ENCODE results near the gene DOCK10. TPM values are rescaled to one million over a fixed set of nuclear protein-coding genes. Genes with fewer than 3 reads are reported as not detected.

Gene DOCK10
- total RNA-seq, 1 donor from 2014 or later, result 50.7 TPM

DNA sequence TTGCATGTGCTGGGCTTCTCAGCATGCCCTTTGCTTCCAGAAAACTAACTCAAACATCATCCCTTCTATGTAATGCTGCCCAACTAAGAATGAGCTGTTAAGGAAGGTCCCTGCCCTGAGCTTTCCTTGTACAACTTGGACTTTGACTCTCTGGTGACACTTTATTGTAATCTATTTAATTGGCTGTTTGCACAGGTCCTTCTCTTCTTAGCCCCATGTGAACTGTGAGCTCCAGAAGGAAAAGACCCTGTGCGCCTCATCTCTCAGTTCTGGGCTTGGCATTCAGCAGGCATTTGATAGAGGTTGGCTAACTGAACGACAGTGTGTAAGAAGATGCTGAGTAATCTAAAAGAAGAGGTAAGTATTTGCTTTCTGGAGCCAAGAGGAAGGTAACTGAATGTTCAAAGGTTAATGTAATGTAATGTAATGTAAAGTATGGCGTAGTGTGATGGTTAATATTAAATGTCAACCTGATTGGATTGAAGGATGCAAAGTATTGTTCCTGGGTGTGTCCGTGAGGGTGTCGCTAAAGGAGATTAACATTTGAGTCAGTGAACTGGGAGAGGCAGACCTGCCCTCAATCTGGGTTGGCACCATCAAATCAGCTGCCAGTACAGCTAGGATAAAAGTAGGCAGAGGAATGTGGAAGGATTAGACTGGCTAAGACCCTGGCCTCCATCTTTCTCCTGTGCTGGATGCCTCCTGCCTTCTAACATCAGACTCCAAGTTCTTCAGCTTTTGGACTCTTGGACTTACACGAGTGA is 265.3 kb downstream of the DOCK10 start:
- intact Hi-C loops (cut with DNase I), result no loop called here
- DNase-seq (ENCODE audit: low spot score) (no peak), ATAC-seq (no peak)

DNA sequence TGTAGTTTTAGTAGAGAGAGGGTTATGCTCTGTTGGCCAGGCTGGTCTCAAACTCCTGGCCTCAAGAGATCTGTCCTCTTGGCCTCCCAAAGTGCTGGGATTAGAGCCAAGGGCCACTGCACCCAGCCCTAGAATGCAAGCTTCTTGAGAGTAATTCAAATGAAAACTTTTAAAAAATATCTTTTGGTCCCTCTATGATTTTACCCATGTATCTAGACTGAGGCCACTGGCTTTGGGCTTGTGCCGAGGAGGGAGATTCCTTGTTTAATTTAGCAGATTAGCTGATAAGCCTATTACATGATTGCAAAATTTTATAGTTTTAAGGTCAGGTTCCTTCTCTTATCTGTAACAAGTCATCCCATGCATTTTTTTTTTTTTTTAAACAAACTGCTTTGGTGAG is 266.6 kb downstream of the DOCK10 start:
- ATAC-seq (no peak), DNase-seq (ENCODE audit: low spot score) (no peak)
- intact Hi-C loops (cut with DNase I), result no loop called here

DNA sequence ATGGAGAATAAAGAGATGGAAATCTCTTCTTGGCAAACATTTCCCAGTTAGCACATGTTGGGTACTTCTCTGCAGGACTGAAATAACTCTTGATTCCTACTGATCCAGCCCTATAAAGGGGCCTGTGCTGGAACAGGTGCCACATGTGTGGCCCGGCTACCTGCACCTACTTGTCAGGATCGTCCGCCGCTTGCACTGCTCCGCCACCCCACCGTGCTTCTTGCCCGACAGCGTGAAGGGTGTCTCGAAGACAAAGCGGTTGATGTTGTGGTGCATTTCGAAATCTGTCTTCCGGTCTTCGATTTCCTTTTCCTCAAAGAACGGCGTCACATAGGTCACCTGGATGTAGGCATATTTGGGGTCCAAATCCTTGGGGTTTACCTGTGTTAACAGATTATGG is 267.5 kb downstream of the DOCK10 start:
- ATAC-seq, result no peak
- intact Hi-C loops (cut with DNase I), result no loop called here
- DNase-seq (ENCODE audit: low spot score), result no peak

DNA sequence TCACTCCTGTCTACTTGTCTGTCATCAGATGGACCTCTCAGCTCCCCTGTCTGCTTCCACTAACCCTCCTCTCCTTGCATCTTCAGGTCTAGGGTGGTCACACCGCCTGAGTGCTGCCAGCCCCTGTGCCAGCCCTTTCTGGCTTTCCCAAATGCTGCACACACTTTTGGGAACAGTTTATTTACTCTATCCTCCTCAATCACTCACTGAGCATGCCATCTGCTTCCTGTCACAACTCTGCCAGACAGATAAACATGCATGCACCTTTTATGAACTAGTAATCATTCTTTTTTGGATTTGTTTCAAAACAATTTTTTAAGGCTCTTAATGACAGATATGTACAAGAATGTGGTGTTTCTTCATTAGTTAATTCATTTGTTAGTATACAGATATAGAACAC is 269.8 kb downstream of the DOCK10 start:
- ATAC-seq (no peak), DNase-seq (ENCODE audit: low spot score) (no peak)
- intact Hi-C loops (cut with DNase I), result no loop called here

DNA sequence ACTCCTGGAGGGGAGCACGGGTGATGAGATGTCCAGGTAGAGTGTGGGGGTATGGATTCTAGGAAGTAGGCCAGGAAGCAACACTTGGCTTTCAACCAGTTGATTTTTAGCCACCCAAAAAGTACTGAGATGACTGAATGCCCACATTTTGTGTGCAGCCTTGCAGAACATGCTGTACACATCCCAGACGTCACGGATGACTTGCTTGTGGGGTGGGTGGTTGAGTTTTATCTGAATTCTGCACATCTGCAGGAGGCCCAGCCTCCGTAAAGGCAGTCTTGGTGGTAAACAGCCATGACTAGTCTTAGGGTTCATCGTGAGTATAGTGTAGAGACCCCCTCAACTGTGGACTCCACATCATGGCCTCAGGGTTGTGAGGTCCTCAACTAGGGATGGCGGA is 272.8 kb downstream of the DOCK10 start:
- no peak for DNase-seq (ENCODE audit: low spot score)
- intact Hi-C loops (cut with DNase I), result no loop called here
- ATAC-seq, result no peak

DNA sequence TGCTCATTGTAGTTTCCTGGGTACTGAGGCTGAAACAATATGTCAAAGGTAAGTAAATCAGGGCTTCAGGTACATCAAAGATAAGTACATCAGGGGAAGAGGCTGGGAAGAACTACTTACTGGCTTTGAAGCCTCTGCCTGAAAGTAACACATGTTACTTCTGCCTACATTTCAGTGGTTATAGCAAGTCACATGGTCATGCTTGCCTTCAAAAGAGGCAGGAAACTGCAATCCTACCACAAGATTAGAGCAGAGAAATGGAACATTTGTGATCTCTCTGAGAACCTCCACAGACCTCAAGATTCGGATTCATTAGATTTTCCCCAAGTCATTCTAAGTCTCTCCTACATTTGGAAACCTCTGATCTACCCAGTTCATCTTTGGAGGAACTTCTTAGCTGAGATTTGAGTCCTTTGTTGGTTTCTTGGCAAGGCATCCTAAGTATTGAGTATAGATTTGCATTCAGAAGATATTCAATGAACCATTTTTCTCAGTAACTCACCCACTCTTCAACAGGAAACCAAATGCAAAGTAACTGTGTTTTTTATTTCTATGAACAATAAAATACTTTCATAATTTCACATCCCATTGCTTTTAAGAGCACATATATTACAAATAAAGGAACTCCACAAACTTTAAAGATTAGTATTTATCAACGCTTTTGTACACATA is 277.6 kb downstream of the DOCK10 start:
- intact Hi-C loops (cut with DNase I), result no loop called here
- ATAC-seq, result no peak
- no peak for DNase-seq (ENCODE audit: low spot score)

DNA sequence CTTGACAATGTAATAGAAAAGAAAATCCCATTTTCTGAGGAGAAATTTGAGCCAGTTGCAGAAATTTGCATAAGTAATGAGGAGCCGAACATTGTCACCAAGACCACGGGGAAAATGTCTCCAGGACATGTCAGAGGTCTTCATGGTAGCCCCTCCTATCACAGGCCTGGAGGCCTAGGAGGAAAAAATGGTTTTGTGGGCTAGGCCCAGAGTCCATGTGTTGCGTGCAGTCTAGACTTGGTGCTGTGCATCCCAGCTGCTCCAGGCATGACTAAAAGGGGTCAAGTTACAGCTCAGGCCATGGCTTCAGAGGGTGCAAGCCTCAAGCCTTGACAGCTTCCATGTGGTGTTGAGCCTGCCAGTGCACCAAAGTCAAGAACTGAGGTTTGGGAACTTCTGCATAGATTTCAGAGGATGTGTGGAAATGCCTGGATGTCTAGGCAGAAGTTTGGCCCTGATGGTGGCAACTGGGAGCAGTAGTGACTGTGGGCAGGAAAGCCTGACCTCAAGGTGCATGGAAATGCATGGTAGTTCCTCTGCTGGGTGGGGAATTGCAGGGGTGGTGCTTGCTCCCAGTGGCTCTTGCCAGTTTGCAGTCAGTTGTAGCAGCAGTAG is 284.2 kb downstream of the DOCK10 start:
- DNase-seq (ENCODE audit: low spot score) (no peak), ATAC-seq (no peak)
- intact Hi-C loops (cut with DNase I), result no loop called here

DNA sequence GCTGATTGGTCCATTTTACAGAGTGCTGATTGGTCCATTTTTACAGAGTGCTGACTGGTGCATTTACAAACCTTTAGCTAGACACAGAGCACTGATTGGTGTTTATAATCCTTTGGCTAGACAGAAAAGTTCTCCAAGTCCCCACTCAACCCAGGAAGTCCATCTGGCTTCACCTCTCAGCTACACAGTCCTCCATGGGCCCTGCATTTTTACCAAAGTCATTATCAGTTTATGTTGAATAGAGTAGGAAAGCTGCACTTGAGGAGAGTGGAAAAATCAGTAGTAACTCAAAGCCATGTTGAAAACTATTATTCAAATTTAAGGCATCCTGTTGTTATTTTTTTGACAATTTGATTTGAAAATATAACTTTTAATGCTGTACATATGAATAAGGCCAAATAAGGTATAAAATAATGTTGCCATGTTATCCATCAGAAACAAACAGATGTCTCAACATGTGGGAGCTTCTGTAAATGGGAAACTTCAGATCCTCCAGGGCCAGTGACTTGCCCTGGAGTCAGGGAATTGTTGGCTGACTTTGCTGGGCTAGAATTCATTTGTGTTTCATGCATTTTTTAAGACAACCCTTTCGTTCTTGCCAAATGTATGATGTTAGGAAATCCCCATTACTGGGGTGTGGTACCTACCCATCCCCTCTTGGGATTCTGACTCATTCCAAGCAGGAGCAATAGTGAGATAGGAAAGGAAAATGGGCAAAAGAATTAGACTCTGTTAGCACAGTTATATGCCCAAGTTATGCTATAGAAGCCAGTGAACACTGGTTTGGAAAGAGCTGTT is 288.3 kb downstream of the DOCK10 start:
- DNase-seq (ENCODE audit: low spot score), result no peak
- ATAC-seq, result peak; percentile 73

DNA sequence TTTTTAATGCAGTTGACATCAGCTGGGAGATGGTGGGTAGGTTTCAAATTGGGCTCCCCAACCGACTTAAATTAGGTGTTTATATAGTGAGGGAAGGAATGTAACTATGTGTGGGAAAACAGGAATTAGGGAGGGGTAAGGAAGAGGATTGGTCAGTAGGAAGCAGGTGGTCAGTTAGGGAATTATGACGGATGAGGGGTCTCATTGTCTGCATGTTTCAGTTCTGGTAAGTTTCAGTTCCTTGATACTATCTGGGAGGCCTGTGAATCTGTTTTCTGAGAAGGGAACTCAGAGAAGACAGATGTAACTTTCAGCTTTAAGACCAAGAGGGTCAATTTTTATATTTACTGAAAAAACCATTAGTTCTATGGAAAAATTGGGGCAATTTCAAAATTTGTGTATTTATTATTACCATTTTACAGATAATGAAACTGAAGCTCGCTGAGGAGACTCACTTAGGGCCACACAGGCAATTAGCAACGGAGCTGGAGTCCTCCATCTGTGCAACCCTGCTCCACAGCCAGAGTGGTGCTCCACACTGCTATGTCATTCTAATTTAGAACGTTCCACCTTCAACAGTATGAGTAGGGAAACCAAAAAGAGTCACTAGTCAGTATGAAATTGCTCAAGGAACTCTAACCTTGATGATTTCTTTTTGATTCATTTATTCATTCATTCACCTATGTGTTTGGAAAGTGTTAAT is 290.1 kb downstream of the DOCK10 start:
- intact Hi-C loops (cut with DNase I), result no loop called here
- no peak for ATAC-seq
- DNase-seq (ENCODE audit: low spot score), result no peak

More for the DNA sequence above, 288.3 kb downstream of the DOCK10 start:
- intact Hi-C loops (cut with DNase I), result no loop called here

DNA sequence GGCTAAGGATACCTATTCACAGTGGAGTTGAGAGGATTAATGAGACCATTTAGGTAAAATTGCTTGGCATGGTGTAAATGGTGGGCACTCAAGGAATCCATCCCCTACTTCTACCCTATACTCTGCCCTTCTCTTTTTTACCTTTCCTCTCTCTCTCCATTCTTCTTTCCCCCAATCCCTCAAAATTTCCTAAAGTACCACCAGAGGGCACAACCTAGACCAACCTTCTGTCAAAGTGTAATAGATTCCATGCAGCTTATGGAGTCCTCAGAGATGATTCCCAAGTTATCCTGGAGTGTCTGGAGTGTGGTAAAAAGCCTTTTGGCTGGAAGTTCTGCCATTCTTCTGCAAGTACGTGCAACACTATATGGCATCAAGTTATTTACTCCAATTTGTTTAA is 293.1 kb downstream of the DOCK10 start:
- no peak for ATAC-seq
- intact Hi-C loops (cut with DNase I), result no loop called here

DNA sequence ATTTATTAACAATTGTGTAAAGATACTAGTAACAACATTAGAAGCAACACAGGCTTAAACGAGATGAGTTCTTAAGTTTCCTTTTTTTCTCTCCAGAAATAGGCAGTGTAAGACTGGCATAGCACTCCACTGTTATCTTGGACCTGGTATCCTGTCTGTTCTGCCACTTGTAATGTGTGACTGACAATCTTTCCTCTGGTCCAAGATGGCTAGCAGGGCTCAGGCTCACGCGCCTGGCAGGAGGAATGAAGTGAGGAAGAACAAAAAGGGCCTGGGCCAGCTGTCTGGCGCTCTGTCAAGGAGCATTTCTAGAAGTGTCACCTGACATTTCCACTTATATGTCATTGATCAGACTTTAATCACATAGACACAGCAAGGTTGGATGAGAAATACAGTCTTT is 294.5 kb downstream of the DOCK10 start:
- ATAC-seq (no peak), DNase-seq (ENCODE audit: low spot score) (no peak)
- intact Hi-C loops (cut with DNase I), result no loop called here

More for the DNA sequence above, 293.1 kb downstream of the DOCK10 start:
- no peak for DNase-seq (ENCODE audit: low spot score)

DNA sequence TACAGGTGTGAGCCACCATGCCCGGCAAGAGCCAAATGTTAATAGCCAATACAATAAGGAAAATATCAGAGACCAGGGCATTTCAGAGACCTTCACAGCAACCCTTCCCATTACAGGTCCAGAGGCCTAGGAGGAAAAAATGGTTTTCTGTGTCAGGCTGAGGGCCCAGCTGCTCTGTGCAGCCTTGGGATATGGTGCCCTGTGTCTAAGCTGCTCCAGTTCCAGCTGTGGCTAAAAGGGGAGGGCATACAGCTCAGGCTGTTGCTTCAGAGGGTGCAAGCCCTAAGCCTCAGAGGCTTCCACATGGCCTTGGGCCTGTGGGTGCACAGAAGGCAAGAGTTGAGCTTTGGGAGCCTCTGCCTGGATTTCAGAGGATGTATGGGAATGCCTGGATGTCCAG is 306.0 kb downstream of the DOCK10 start:
- no peak for DNase-seq (ENCODE audit: low spot score)
- intact Hi-C loops (cut with DNase I), result no loop called here
- ATAC-seq, result no peak

DNA sequence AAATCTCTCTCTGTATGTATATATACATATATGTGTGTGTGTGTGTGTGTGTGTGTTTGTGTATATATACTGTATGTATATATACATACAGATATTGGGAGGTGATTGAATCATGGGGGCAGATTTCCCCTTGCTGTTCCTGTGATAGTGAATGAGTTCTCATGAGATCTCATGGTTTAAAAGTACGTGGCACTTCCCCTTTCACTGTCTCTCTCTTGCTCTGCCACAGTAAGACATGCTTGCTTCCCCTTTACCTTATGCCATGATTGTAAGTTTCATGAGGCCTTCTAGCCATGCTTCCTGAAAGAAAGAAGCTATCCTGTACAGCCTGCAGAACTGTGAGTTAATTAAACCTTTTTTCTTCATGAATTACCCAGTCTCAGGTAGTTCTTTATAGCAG is 307.3 kb downstream of the DOCK10 start:
- intact Hi-C loops (cut with DNase I), result no loop called here

DNA sequence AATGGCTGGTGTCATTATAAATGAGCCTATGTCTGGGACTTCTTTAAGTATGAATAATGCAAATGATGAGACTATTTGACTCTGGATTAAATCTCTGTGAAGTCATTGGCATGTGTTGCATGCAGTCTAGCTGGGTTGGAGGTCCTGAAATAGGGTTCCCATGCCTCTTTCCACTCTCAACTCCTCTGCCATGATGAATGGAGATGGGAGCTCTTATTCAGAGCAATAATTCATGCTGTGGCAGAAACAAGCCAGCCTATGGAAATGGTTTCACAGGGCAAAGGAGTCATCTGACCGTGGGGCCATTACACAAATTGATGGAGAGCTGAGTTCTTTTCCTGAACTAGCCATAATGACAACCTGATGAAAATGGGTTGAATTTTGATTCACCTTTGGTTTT is 310.6 kb downstream of the DOCK10 start:
- intact Hi-C loops (cut with DNase I), result no loop called here
- ATAC-seq (no peak), DNase-seq (ENCODE audit: low spot score) (no peak)

More for the DNA sequence above, 307.3 kb downstream of the DOCK10 start:
- ATAC-seq (no peak), DNase-seq (ENCODE audit: low spot score) (no peak)

DNA sequence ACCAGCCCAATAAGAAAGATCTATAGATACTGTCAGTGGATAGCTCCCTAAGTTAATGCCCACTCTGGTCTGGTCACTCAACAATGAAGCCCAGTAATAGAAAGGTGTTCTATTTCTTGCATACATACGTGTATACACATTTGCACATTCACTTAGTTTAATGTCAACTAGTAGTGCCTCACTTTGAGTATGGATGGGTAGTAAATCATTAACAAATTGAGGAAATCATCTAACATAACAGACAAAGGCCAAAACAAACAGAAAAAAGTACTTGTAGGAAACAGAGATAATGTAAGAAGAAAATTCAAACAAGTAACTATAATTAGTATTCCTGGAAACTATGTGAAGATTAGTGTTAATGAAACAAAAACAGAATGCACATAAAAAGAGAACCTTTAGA is 312.8 kb downstream of the DOCK10 start:
- ATAC-seq (no peak), DNase-seq (ENCODE audit: low spot score) (no peak)
- intact Hi-C loops (cut with DNase I), result no loop called here

DNA sequence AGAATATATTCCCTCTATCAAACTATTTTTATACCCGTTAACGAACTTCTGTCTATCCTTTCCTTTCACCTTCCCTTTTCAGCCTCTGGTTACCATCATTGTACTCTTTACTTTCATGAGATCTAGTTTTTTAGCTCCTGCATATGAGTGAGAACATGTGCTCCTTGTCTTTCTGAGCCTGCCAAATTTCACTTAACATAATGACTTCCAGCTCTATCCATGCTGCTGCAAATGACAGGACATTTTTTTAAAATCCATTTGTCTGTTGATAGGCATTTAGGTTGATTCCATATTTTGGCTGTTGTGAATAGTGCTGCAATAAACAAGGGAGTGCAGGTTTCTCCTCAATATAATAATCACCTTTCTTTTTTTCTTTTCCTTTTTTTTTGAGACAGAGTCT is 317.9 kb downstream of the DOCK10 start:
- DNase-seq (ENCODE audit: low spot score) (no peak), ATAC-seq (no peak)
- intact Hi-C loops (cut with DNase I), result no loop called here

DNA sequence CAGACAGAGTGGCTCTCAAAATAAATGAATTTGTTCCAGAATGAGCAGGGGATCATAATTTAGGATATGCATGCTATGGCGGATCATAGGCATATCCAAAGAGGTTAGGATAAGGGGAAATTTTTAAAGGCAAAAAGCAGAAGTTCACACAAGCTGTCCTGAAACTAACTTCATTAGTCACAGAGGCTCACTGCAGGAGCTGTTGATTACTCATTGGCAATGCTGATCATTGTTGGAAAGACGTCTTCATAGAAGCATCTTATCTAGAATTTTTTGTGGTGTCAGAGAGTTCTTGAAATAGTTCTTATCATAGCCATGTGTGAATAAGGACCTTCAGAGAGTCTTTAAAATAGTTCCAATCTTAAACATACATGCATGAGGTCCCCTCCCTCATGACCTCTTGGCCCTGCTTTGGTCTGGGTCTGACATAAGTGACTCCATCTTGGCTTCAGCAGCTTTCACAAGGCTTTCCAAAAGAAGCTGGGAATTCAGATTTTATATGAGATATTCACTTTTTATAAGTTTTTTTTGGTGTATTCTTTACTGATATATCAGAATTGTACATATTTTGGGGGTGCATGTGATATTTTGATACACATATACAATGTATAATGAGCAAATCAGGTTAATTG is 318.6 kb downstream of the DOCK10 start:
- ATAC-seq (no peak), DNase-seq (ENCODE audit: low spot score) (no peak)
- intact Hi-C loops (cut with DNase I), result no loop called here

DNA sequence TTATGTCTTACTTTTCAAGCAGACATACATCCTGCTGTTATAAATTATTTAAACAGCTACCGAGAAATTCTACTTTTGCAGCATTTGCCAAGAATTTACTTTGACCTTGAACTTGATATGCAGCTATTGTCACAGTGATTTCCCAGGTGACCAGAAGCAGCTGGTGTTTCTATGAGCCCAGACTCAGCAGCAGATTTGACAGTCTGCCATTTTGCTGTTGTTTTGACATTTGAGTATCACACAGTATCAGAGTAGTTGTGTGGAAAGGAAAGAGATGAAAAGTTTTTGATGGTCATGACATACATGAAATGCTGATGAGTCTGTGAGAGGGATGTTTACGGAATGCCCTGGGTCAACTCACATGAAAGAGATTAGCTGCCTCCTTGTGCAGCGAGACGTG is 319.5 kb downstream of the DOCK10 start:
- ATAC-seq (no peak), DNase-seq (ENCODE audit: low spot score) (no peak)
- intact Hi-C loops (cut with DNase I), result no loop called here

DNA sequence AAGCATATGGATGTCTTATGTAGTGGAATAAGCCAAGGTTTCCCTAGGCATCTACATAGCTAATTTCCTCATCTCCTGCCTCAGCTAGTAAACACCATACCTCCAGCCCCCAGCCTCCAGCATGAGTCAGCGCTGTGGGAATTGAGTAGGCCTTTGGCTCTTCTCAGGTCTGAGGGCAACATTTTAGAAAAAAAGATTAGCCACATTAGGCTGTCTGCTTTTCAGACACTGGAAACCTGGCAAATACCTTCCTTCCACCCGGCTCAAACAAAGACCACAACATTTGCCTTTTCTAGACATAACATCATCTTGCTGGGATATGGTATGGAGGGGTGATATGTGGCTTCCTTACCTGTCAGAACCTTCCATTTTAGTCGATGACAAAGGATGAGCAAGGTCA is 320.0 kb downstream of the DOCK10 start:
- intact Hi-C loops (cut with DNase I), result no loop called here
- DNase-seq (ENCODE audit: low spot score), result no peak
- no peak for ATAC-seq

Data from sciatic nerve (tissue), 2 donors.